Testis (tissue), 3 donors: Measurements from ENCODE around the gene UBTD2. TPM values are rescaled to one million over a fixed set of nuclear protein-coding genes. Genes with fewer than 3 reads are reported as not detected.
"Not testable (repeated sequence)": the region's sequence is repeated elsewhere in the genome, so short reads cannot be mapped to it uniquely, and the experiment has no call there.

ENCODE experiments used
- DNase-seq: peaks from one replicate; pipeline ENCODE4 v3.0.0-alpha.2; 2019
- H3K27ac ChIP-seq, 2 donors: fragments of 200-600 bp; sonication (generic); one replicate each; pipeline ENCODE4 v1.5.1; 2019
- H3K27me3 ChIP-seq: fragments of 200-600 bp; sonication (generic); one replicate; pipeline ENCODE4 v1.5.1; 2019
- H3K36me3 ChIP-seq: fragments of 200-600 bp; sonication (generic); one replicate; pipeline ENCODE4 v1.5.1; 2017; ENCODE audit warnings: low read depth; ENCODE audit errors: missing control alignments
- H3K4me1 ChIP-seq: fragments of 200-600 bp; sonication (generic); one replicate; pipeline ENCODE4 v1.5.1; 2019
- H3K4me3 ChIP-seq, 2 donors: fragments of 200-600 bp; sonication (generic); one replicate each; pipeline ENCODE4 v1.5.1; 2017 to 2019
- H3K9me3 ChIP-seq: fragments of 200-600 bp; sonication (generic); one replicate; pipeline ENCODE4 v1.5.1; 2017
- POLR2A ChIP-seq: fragments of 450-650 bp; IDR thresholded peaks from one replicate; pipeline ENCODE4 v1.6.1; 2017; ENCODE audit warnings: antibody characterized with exemption, mild to moderate bottlenecking, moderate library complexity
- WGBS, 2 donors: methylation state at CpG; one replicate each; pipeline ENCODE4 v1.1.5; 2018; 5-methylcytosine and 5-hydroxymethylcytosine counted together
- intact Hi-C: fragments of 100-400 bp; cut with DNase I; formaldehyde crosslinking; loops from one replicate; pipeline ENCODE4 v1.15.1; 2023; ENCODE audit warnings: low total_unique reads
- polyA plus RNA-seq: library from polyadenylated mRNA; stranded (reverse); fragments of 350-450 nt; fragmentation: Illumina TruSeq; extraction: RNeasy Lipid Tissue Mini Kit (QIAGEN cat#74804); gene quantifications from one replicate; pipeline ENCODE4 v1.2.3, GENCODE V29; 2014; ENCODE audit warnings: low read depth, low replicate concordance; ENCODE audit not compliant: insufficient read depth
- total RNA-seq, 2 donors: library from RNA; depleted of rRNA; stranded (reverse); fragments of >200 nt; gene quantifications; one replicate each; pipeline ENCODE4 v1.2.3, GENCODE V29; 2016
- TF ChIP-seq, protein P1 (sequence below), 3 experiments: fragments of 450-650 bp in 2 of 3; fragments of 200-600 bp in 1 of 3; sonication (generic) in 1 of 3; IDR thresholded peaks; one replicate each; pipeline ENCODE4 v1.5.1; 2016 to 2019; ENCODE audit warnings: antibody characterized with exemption in 3 of 3, mild to moderate bottlenecking in 2 of 3, moderate library complexity in 1 of 3

The UBTD2 gene
- total and polyA plus RNA-seq, 3 donors from 2014 or later: 41.2 to 53.9 (median 51.8) TPM

DNA sequence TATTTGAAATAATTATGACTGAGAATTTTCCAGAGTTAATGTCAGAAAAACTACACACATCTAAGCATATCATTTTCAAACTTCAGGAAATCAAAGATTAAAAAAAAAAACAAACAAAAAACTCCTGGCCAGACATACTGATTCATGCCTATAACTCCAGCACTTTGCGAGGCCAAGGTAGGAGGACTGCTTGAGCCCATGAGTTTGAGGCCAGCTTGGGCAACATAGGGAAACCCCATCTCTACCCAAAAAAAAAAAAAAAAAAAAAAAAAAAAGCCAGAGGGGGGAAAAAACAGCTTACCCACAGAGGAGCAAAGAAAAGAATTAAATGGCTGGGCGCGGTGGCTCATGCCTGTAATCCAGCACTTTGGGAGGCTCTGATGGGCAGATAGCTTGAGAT, 67.2 kb downstream of the UBTD2 start:
- DNase-seq: no peak
- Histone ChIP-seq H3K4me1 (no peaks in the 10 kb centered on the region), H3K4me3 (no peak overlapping the region), H3K27me3 (no peaks in the 10 kb centered on the region), H3K27ac (no peak overlapping the region), H3K36me3 (no peaks in the 10 kb centered on the region), H3K9me3 (no peaks in the 10 kb centered on the region)
- intact Hi-C loops: no loop called here
- 94 to 95% methylated on average over 3 of the region's 3 CpGs for WGBS, 2 donors
- TF ChIP-seq POLR2A: no peak
- TF ChIP-seq, protein P1, sequence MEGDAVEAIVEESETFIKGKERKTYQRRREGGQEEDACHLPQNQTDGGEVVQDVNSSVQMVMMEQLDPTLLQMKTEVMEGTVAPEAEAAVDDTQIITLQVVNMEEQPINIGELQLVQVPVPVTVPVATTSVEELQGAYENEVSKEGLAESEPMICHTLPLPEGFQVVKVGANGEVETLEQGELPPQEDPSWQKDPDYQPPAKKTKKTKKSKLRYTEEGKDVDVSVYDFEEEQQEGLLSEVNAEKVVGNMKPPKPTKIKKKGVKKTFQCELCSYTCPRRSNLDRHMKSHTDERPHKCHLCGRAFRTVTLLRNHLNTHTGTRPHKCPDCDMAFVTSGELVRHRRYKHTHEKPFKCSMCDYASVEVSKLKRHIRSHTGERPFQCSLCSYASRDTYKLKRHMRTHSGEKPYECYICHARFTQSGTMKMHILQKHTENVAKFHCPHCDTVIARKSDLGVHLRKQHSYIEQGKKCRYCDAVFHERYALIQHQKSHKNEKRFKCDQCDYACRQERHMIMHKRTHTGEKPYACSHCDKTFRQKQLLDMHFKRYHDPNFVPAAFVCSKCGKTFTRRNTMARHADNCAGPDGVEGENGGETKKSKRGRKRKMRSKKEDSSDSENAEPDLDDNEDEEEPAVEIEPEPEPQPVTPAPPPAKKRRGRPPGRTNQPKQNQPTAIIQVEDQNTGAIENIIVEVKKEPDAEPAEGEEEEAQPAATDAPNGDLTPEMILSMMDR (IDR thresholded peaks at IDR 0.05): no peak

DNA sequence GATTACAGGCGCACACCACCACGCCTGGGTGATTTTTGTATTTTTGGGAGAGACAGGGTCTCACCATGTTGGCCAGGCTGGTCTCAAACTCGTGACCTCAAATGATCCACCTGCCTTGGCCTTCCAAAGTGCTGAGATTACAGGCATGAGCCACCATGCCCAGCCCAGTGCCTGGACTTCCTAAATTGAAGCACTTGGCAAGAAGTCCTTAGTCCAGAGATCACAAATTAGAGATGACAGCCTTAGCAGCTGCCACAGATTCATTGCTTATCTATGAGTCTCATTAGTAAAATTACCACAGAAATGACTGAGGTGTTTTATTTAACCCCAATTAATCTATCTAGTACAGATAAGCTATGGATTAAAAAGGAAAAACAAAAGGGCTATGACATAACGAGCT, 70.4 kb downstream of the UBTD2 start:
- no peak for TF ChIP-seq POLR2A
- TF ChIP-seq, protein P1 (IDR thresholded peaks at IDR 0.05): no peak
- H3K27me3 ChIP-seq: no peaks in the 10 kb centered on the region
- H3K27ac ChIP-seq: no peak overlapping the region
- no peaks in the 10 kb centered on the region for H3K4me1 ChIP-seq
- no peaks in the 10 kb centered on the region for H3K9me3 ChIP-seq
- H3K36me3 ChIP-seq: no peaks in the 10 kb centered on the region
- no peak for DNase-seq
- 99% methylated on average over 4 of the region's 4 CpGs for WGBS, 2 donors
- H3K4me3 ChIP-seq: no peak overlapping the region
- intact Hi-C loops: no loop called here

GRCh38 chr5:172211676-172212075, 71.9 kb downstream of the UBTD2 start:
- Histone ChIP-seq H3K27ac (no peak overlapping the region), H3K9me3 (no peaks in the 10 kb centered on the region), H3K36me3 (no peaks in the 10 kb centered on the region), H3K27me3 (no peaks in the 10 kb centered on the region), H3K4me1 (no peaks in the 10 kb centered on the region), H3K4me3 (no peak overlapping the region)
- DNase-seq: no peak
- 89 to 96% methylated on average over 8 of the region's 8 CpGs for WGBS, 2 donors
- TF ChIP-seq, protein P1 (IDR thresholded peaks at IDR 0.05): no peak
- TF ChIP-seq POLR2A: no peak
- intact Hi-C loops: no loop called here

DNA sequence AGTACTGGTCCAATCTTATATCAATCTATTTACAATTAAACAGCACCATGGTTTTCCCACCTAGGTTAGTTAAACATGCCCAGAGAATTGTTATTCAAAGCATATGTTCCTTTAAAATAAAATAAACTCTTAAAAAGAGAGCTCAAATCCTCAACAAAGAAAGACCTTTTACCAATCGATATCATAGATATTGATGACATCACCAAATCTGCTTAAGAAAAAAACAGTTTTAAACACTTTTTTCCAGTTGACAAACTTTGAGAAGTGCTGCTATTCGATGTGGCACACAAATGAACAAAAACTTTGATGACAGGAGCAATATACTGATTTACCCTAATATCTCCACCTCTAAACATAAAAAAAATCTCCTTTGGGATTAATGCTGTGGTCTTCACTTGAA, 73.8 kb downstream of the UBTD2 start:
- WGBS, 2 donors: 92 to 97% methylated on average over 2 of the region's 2 CpGs
- no peaks in the 10 kb centered on the region for H3K4me1 ChIP-seq
- no peak for DNase-seq
- no peak overlapping the region for H3K27ac ChIP-seq
- H3K27me3 ChIP-seq: no peaks in the 10 kb centered on the region
- intact Hi-C loops: no loop called here
- H3K36me3 ChIP-seq: no peaks in the 10 kb centered on the region
- no peak for TF ChIP-seq POLR2A
- TF ChIP-seq, protein P1 (IDR thresholded peaks at IDR 0.05): no peak
- H3K9me3 ChIP-seq: no peaks in the 10 kb centered on the region
- H3K4me3 ChIP-seq: no peak overlapping the region

- Histone ChIP-seq H3K27ac (no peak overlapping the region), H3K4me1 (no peaks in the 10 kb centered on the region), H3K4me3 (no peak overlapping the region), H3K27me3 (no peaks in the 10 kb centered on the region), H3K9me3 (no peaks in the 10 kb centered on the region), H3K36me3 (no peaks in the 10 kb centered on the region)
- intact Hi-C loops: no loop called here
- 63 to 70% methylated on average over 3 of the region's 3 CpGs for WGBS, 2 donors
- DNase-seq: no peak
- TF ChIP-seq, protein P1 (IDR thresholded peaks at IDR 0.05): no peak
- no peak for TF ChIP-seq POLR2A
These were observed 76.1 kb downstream of the UBTD2 start for GRCh38 chr5:172207511-172207910.

DNA sequence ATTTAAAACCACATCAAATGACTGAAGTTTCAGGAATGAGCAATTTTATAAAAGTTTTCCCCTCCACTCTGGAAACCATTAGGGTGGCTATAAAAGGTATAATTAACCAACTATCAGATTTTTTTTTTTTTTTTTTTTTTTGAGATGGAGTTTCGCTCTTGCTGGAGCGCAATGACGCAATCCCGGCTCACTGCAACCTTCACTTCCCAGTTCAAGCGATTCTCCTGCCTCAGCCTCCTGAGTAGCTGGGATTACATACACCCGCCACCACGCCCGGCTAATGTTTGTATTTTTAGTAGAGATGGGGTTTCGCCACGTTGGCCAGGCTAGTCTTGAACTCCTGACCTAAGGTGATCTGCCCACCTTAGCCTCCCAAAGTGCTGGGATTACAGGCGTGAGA, 77.6 kb downstream of the UBTD2 start:
- H3K27ac ChIP-seq, H3K9me3 ChIP-seq, DNase-seq, H3K27me3 ChIP-seq, H3K4me1 ChIP-seq, H3K36me3 ChIP-seq, H3K4me3 ChIP-seq, intact Hi-C loops: not testable (repeated sequence)
- 88 to 95% methylated on average over 8 to 11 of the region's 11 CpGs for WGBS, 2 donors
